Measurements from ENCODE around the gene HDGFL2.

HDGFL2 gene

GRCh38 chr19:4482721-4483364, 10.7 kb downstream of the HDGFL2 start:
- Histone ChIP-seq H3K27me3 (ENCODE audit: control insufficient read depth, low read length) (no peaks in the 10 kb centered on the region), H3K9me3 (ENCODE audit: control insufficient read depth, insufficient read depth, low read length) (no peaks in the 10 kb centered on the region), H3K36me3 (ENCODE audit: control insufficient read depth, low read length) (peaks cover 3% of the 10 kb centered on the region; the same call in 1 of the 2 replicates), H3F3A (ENCODE audit: control insufficient read depth, insufficient read depth) (no peaks in the 10 kb centered on the region), H3K79me2 (ENCODE audit: control insufficient read depth, low read length) (no peaks in the 10 kb centered on the region), H4K20me1 (ENCODE audit: control insufficient read depth, insufficient read depth, low read depth, low read length) (no peaks in the 10 kb centered on the region), H3K4me1 (ENCODE audit: control insufficient read depth, low read length) (no peaks in the 10 kb centered on the region), H3K27ac (ENCODE audit: low read depth, low read length) (no peak overlapping the region), H3K9me2 (replicated peaks; ENCODE audit: control insufficient read depth, low read length) (no peaks in the 10 kb centered on the region), H3K4me3 (ENCODE audit: low read length) (no peak overlapping the region), H3K4me2 (ENCODE audit: low read length) (no peak overlapping the region)
- TF ChIP-seq CTCF (IDR thresholded peaks at IDR 0.05; ENCODE audit: low read depth, low read length, poor library complexity, severe bottlenecking), result no peak
- TF ChIP-seq EZH2phosphoT487 (IDR thresholded peaks at IDR 0.05; ENCODE audit: borderline replicate concordance, low read length), result no peak

GRCh38 chr19:4483385-4483784, 11.3 kb downstream of the HDGFL2 start:
- peaks cover 3% of the 10 kb centered on the region; the same call in 1 of the 2 replicates for H3K36me3 ChIP-seq (ENCODE audit: control insufficient read depth, low read length)
- no peaks in the 10 kb centered on the region for H3K4me1 ChIP-seq (ENCODE audit: control insufficient read depth, low read length)
- no peak overlapping the region for H3K27ac ChIP-seq (ENCODE audit: low read depth, low read length)
- no peaks in the 10 kb centered on the region for H3K9me3 ChIP-seq (ENCODE audit: control insufficient read depth, insufficient read depth, low read length)
- no peaks in the 10 kb centered on the region for H3F3A ChIP-seq (ENCODE audit: control insufficient read depth, insufficient read depth)
- no peaks in the 10 kb centered on the region for H3K9me2 ChIP-seq (replicated peaks; ENCODE audit: control insufficient read depth, low read length)
- H3K27me3 ChIP-seq (ENCODE audit: control insufficient read depth, low read length), result no peaks in the 10 kb centered on the region
- no peaks in the 10 kb centered on the region for H4K20me1 ChIP-seq (ENCODE audit: control insufficient read depth, insufficient read depth, low read depth, low read length)
- H3K79me2 ChIP-seq (ENCODE audit: control insufficient read depth, low read length), result no peaks in the 10 kb centered on the region
- no peak overlapping the region for H3K4me3 ChIP-seq (ENCODE audit: low read length)
- no peak overlapping the region for H3K4me2 ChIP-seq (ENCODE audit: low read length)
- TF ChIP-seq EZH2phosphoT487 (IDR thresholded peaks at IDR 0.05; ENCODE audit: borderline replicate concordance, low read length) (no peak), CTCF (IDR thresholded peaks at IDR 0.05; ENCODE audit: low read depth, low read length, poor library complexity, severe bottlenecking) (no peak)

GRCh38 chr19:4487572-4487971, 15.5 kb downstream of the HDGFL2 start:
- H4K20me1 ChIP-seq (ENCODE audit: control insufficient read depth, insufficient read depth, low read depth, low read length), result no peaks in the 10 kb centered on the region
- H3K4me1 ChIP-seq (ENCODE audit: control insufficient read depth, low read length), result no peaks in the 10 kb centered on the region
- no peaks in the 10 kb centered on the region for H3K79me2 ChIP-seq (ENCODE audit: control insufficient read depth, low read length)
- H3K9me2 ChIP-seq (replicated peaks; ENCODE audit: control insufficient read depth, low read length), result no peaks in the 10 kb centered on the region
- TF ChIP-seq EZH2phosphoT487 (IDR thresholded peaks at IDR 0.05; ENCODE audit: borderline replicate concordance, low read length) (no peak), CTCF (IDR thresholded peaks at IDR 0.05; ENCODE audit: low read depth, low read length, poor library complexity, severe bottlenecking) (no peak)
- H3F3A ChIP-seq (ENCODE audit: control insufficient read depth, insufficient read depth), result no peaks in the 10 kb centered on the region
- no peak overlapping the region for H3K4me2 ChIP-seq (ENCODE audit: low read length)
- no peak overlapping the region for H3K4me3 ChIP-seq (ENCODE audit: low read length)
- peaks cover 22% of the 10 kb centered on the region for H3K36me3 ChIP-seq (ENCODE audit: control insufficient read depth, low read length)
- H3K9me3 ChIP-seq (ENCODE audit: control insufficient read depth, insufficient read depth, low read length), result no peaks in the 10 kb centered on the region
- H3K27ac ChIP-seq (ENCODE audit: low read depth, low read length), result no peak overlapping the region
- no peaks in the 10 kb centered on the region for H3K27me3 ChIP-seq (ENCODE audit: control insufficient read depth, low read length)

All from DOHH2 (cell line).